ENCODE data around the gene SEC63. TPM values are rescaled to one million over a fixed set of nuclear protein-coding genes. Genes with fewer than 3 reads are reported as not detected.

Gene SEC63
- total RNA-seq, 1 experiment from 2014 or later = 97.6 TPM

- TF ChIP-seq ZMAT4 (CRISPR knock-in tag; IDR thresholded peaks at IDR 0.05) (no peak), IRF2 (CRISPR knock-in tag; IDR thresholded peaks at IDR 0.05; ENCODE audit: borderline replicate concordance, low read depth) (no peak), CTCF (IDR thresholded peaks at IDR 0.05) (no peak)
- H3K27me3 Mint-ChIP-seq (ENCODE audit: low read depth) = no peaks in the 10 kb centered on the region
- CTCF ChIA-PET = no interaction called here
- no peak overlapping the region for H3K27ac Mint-ChIP-seq
- H3K4me3 Mint-ChIP-seq = no peak overlapping the region
- H3K36me3 Mint-ChIP-seq = peaks cover 21% of the 10 kb centered on the region
- POLR2A ChIA-PET = no interaction called here
- no peaks in the 10 kb centered on the region for H3K9me3 Mint-ChIP-seq
- DNase-seq (ENCODE audit: low spot score) = no peak
- peaks cover 27% of the 10 kb centered on the region for H3K4me1 Mint-ChIP-seq
- ATAC-seq = no peak
Measured at GRCh38 chr6:107871016-107871415, 87.0 kb downstream of the SEC63 start.

GRCh38 chr6:107870381-107870780, 87.6 kb downstream of the SEC63 start:
- ChIA-PET POLR2A (no interaction called here), CTCF (interaction anchor here (1.1 kb wide), 1 partner anchor 22 kb away, joined by 8 read pairs; no protein-coding TSS in a partner anchor)
- Mint-ChIP-seq H3K4me1 (peaks cover 27% of the 10 kb centered on the region), H3K4me3 (no peak overlapping the region), H3K9me3 (no peaks in the 10 kb centered on the region), H3K36me3 (peaks cover 18% of the 10 kb centered on the region), H3K27ac (peak overlapping the region; percentile 10; the same call in 1 of the 2 replicates), H3K27me3 (ENCODE audit: low read depth) (no peaks in the 10 kb centered on the region)
- ATAC-seq = no peak
- DNase-seq (ENCODE audit: low spot score) = no peak
- TF ChIP-seq IRF1 (CRISPR knock-in tag; IDR thresholded peaks at IDR 0.05) (no peak), PREB (CRISPR knock-in tag; IDR thresholded peaks at IDR 0.05; ENCODE audit: borderline replicate concordance) (no peak), NFYB (CRISPR knock-in tag; conservative IDR thresholded peaks at IDR 0.05; ENCODE audit: low read depth) (no peak), EMX1 (CRISPR knock-in tag; IDR thresholded peaks at IDR 0.05) (no peak)

GRCh38 chr6:107869871-107870270, 88.1 kb downstream of the SEC63 start:
- no peak for TF ChIP-seq ESRRA (CRISPR knock-in tag; IDR thresholded peaks at IDR 0.05; ENCODE audit: borderline replicate concordance)
- no peak for TF ChIP-seq SMAD4 (CRISPR knock-in tag; IDR thresholded peaks at IDR 0.05)
- TF ChIP-seq ZNF232 (CRISPR knock-in tag; IDR thresholded peaks at IDR 0.05) = no peak
- TF ChIP-seq E2F4 (CRISPR knock-in tag; IDR thresholded peaks at IDR 0.05; ENCODE audit: borderline replicate concordance, low read depth) = no peak
- no peak for TF ChIP-seq FOXP4 (CRISPR knock-in tag; IDR thresholded peaks at IDR 0.05)
- Mint-ChIP-seq H3K36me3 (peaks cover 14% of the 10 kb centered on the region), H3K4me3 (no peak overlapping the region), H3K27me3 (ENCODE audit: low read depth) (no peaks in the 10 kb centered on the region), H3K9me3 (no peaks in the 10 kb centered on the region), H3K4me1 (peaks cover 32% of the 10 kb centered on the region), H3K27ac (peak overlapping the region; percentile 60; the same call in 1 of the 2 replicates)
- ChIA-PET CTCF (interaction anchor here (0.7 to 1.1 kb wide), 3 partner anchors 22 to 331 kb away, joined by 4 to 8 read pairs (median 6); no protein-coding TSS in a partner anchor), POLR2A (no interaction called here)
- DNase-seq (ENCODE audit: low spot score) (no peak), ATAC-seq (peak; percentile 66)
